Neural progenitor cell (in vitro differentiated cells): ENCODE measurements around the gene IRS2. TPM values are rescaled to one million over a fixed set of nuclear protein-coding genes. Genes with fewer than 3 reads are reported as not detected.

ENCODE experiments used
- DNase-seq: peaks from one replicate; pipeline ENCODE4 v3.0.0-alpha.2; 2016; ENCODE audit warnings: low spot score
- H2AFZ ChIP-seq: fragments of 200-600 bp; sonication (generic); replicated peaks from 2 replicates; pipeline ENCODE4 v1.6.1; 2016; ENCODE audit warnings: antibody characterized with exemption
- H3F3A ChIP-seq: fragments of 200-600 bp; sonication (generic); 2 replicates; pipeline ENCODE4 v1.6.1; 2016; ENCODE audit warnings: antibody characterized with exemption, low read depth
- H3K27ac ChIP-seq: fragments of 200-600 bp; sonication (generic); 2 replicates; pipeline ENCODE4 v1.5.1; 2016; ENCODE audit warnings: mild to moderate bottlenecking
- H3K27me3 ChIP-seq: fragments of 200-600 bp; sonication (generic); 2 replicates; pipeline ENCODE4 v1.6.1; 2016; ENCODE audit warnings: mild to moderate bottlenecking, moderate library complexity
- H3K36me3 ChIP-seq: fragments of 200-600 bp; sonication (generic); 2 replicates; pipeline ENCODE4 v1.5.1; 2016
- H3K4me1 ChIP-seq: fragments of 200-600 bp; sonication (generic); 2 replicates; pipeline ENCODE4 v1.6.1; 2016; ENCODE audit warnings: mixed run types
- H3K4me2 ChIP-seq: fragments of 200-600 bp; sonication (generic); 2 replicates; pipeline ENCODE4 v1.6.1; 2016
- H3K4me3 ChIP-seq: fragments of 200-600 bp; sonication (generic); 2 replicates; pipeline ENCODE4 v1.5.1; 2016
- H3K79me2 ChIP-seq: fragments of 200-600 bp; sonication (generic); 2 replicates; pipeline ENCODE4 v1.6.1; 2016; ENCODE audit warnings: low read depth
- H3K9ac ChIP-seq: fragments of 200-600 bp; sonication (generic); 2 replicates; pipeline ENCODE4 v1.6.1; 2016
- H3K9me3 ChIP-seq: fragments of 200-600 bp; sonication (generic); 2 replicates; pipeline ENCODE4 v1.5.1; 2016; ENCODE audit warnings: low read depth
- H4K20me1 ChIP-seq: fragments of 200-600 bp; sonication (generic); 2 replicates; pipeline ENCODE4 v1.6.1; 2016; ENCODE audit warnings: low read depth
- H3K27ac Mint-ChIP-seq: 3 replicates; pipeline ENCODE4 v1.8.0; 2021; ENCODE audit warnings: mixed read lengths
- H3K27me3 Mint-ChIP-seq: 2 replicates; pipeline ENCODE4 v1.8.0; 2022; ENCODE audit warnings: low read depth, mild to moderate bottlenecking, inconsistent platforms, moderate library complexity, mixed read lengths; ENCODE audit not compliant: insufficient read depth
- H3K36me3 Mint-ChIP-seq: 3 replicates; pipeline ENCODE4 v1.8.0; 2021; ENCODE audit warnings: mixed read lengths
- H3K4me1 Mint-ChIP-seq: 3 replicates; pipeline ENCODE4 v1.8.0; 2021; ENCODE audit warnings: mixed read lengths
- H3K4me3 Mint-ChIP-seq: 3 replicates; pipeline ENCODE4 v1.8.0; 2021; ENCODE audit warnings: mild to moderate bottlenecking, moderate library complexity, mixed read lengths
- H3K9me3 Mint-ChIP-seq: 3 replicates; pipeline ENCODE4 v1.8.0; 2020; ENCODE audit warnings: mixed read lengths
- CTCF ChIP-seq: fragments of 200-600 bp; sonication (generic); IDR thresholded peaks from 2 replicates; pipeline ENCODE4 v1.5.1; 2017; ENCODE audit warnings: antibody characterized with exemption, mild to moderate bottlenecking
- EZH2 ChIP-seq: fragments of 200-600 bp; sonication (generic); IDR thresholded peaks from 2 replicates; pipeline ENCODE4 v1.6.1; 2017; ENCODE audit warnings: antibody characterized with exemption, mild to moderate bottlenecking, moderate library complexity
- EZH2phosphoT487 ChIP-seq: fragments of 200-600 bp; sonication (generic); IDR thresholded peaks from 2 replicates; pipeline ENCODE4 v1.6.1; 2017; ENCODE audit warnings: antibody characterized with exemption
- total RNA-seq: library from RNA; depleted of rRNA; stranded (reverse); fragments of >200 nt; gene quantifications from 2 replicates; pipeline ENCODE4 v1.2.3, GENCODE V29; 2015; ENCODE audit warnings: low replicate concordance

Gene IRS2
- total RNA-seq, 1 donor from 2014 or later, result 4.2 TPM

DNA sequence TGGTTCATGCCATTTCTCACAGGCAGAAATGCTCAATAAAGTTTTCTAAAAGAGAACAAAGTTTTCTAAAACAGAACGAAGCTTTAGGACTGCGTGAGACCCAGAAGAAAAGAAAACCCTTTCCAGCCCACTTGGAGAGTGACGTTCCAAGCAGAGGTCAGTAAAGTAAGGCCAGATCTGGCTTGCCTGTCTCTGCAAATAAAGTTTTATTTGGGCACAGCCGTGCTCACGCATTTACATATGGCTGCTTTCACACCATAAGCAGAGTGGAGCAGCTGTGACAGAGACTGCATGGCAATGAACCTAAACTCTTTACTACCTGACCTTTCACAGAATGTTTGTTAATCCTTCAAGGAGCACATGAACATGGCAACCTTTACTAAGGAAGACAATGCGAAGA is 23.6 kb downstream of the IRS2 start:
- peaks cover 26% of the 10 kb centered on the region for H3K4me1 Mint-ChIP-seq
- H3K27me3 ChIP-seq, result no peaks in the 10 kb centered on the region

DNA sequence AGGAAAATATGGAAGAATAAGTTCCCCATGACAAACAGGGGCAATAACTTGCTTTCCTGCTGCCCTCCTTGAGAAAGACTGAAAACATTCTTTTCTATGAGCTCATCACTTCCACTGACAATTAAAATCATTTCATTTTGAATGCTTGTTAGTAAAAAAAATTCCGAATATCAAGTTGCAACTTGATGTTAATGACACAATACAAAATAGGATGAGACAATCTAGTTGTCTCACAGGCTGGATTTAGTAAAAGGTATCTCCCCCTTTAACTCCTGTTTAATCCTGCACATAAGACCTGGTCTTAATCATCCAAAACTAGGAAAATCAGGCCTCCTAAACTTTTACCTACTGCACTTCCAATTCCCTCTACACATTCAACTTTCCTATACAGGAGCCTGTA is 24.7 kb downstream of the IRS2 start:
- H3K4me2 ChIP-seq, result no peak overlapping the region
- no peak overlapping the region for H3K9ac ChIP-seq
- Mint-ChIP-seq H3K27me3 (no peaks in the 10 kb centered on the region), H3K4me1 (peaks cover 25% of the 10 kb centered on the region), H3K9me3 (peaks cover 3% of the 10 kb centered on the region), H3K36me3 (peaks cover 19% of the 10 kb centered on the region), H3K4me3 (no peak overlapping the region), H3K27ac (no peak overlapping the region)
- H3K27ac ChIP-seq, result no peak overlapping the region
- H3K27me3 ChIP-seq, result no peaks in the 10 kb centered on the region
- TF ChIP-seq EZH2phosphoT487, result no peak
- TF ChIP-seq CTCF, result no peak
- no peak for TF ChIP-seq EZH2
- no peaks in the 10 kb centered on the region for H3K36me3 ChIP-seq
- DNase-seq, result no peak
- no peaks in the 10 kb centered on the region for H3K9me3 ChIP-seq
- H4K20me1 ChIP-seq, result peaks cover 63% of the 10 kb centered on the region
- peaks cover 73% of the 10 kb centered on the region for H3K79me2 ChIP-seq
- H3K4me3 ChIP-seq, result no peak overlapping the region
- no peak overlapping the region for H2AFZ ChIP-seq
- H3F3A ChIP-seq, result no peaks in the 10 kb centered on the region
- H3K4me1 ChIP-seq, result peaks cover 15% of the 10 kb centered on the region

More for the DNA sequence above, 23.6 kb downstream of the IRS2 start:
- Histone ChIP-seq H3K79me2 (peaks cover 73% of the 10 kb centered on the region), H4K20me1 (peaks cover 61% of the 10 kb centered on the region), H3K4me1 (peaks cover 15% of the 10 kb centered on the region), H3F3A (no peaks in the 10 kb centered on the region), H3K27ac (no peak overlapping the region), H3K36me3 (no peaks in the 10 kb centered on the region), H3K9ac (no peak overlapping the region), H2AFZ (no peak overlapping the region), H3K4me2 (no peak overlapping the region), H3K4me3 (no peak overlapping the region), H3K9me3 (no peaks in the 10 kb centered on the region)
- TF ChIP-seq CTCF (no peak), EZH2phosphoT487 (no peak), EZH2 (no peak)
- Mint-ChIP-seq H3K36me3 (peaks cover 20% of the 10 kb centered on the region), H3K9me3 (peaks cover 3% of the 10 kb centered on the region), H3K27me3 (no peaks in the 10 kb centered on the region), H3K27ac (no peak overlapping the region), H3K4me3 (no peak overlapping the region)
- DNase-seq, result no peak

GRCh38 chr13:109760951-109761350 is 25.4 kb downstream of the IRS2 start:
- no peak overlapping the region for H3K27ac Mint-ChIP-seq
- Histone ChIP-seq H3K79me2 (peaks cover 73% of the 10 kb centered on the region), H3K4me3 (no peak overlapping the region)

More at GRCh38 chr13:109760951-109761350, 25.4 kb downstream of the IRS2 start:
- Mint-ChIP-seq H3K9me3 (peaks cover 3% of the 10 kb centered on the region), H3K27me3 (no peaks in the 10 kb centered on the region), H3K4me3 (no peak overlapping the region), H3K36me3 (peaks cover 25% of the 10 kb centered on the region), H3K4me1 (peaks cover 25% of the 10 kb centered on the region)
- Histone ChIP-seq H3K27ac (no peak overlapping the region), H3K4me2 (no peak overlapping the region), H2AFZ (no peak overlapping the region), H4K20me1 (peaks cover 63% of the 10 kb centered on the region), H3F3A (no peaks in the 10 kb centered on the region), H3K9ac (no peak overlapping the region), H3K36me3 (no peaks in the 10 kb centered on the region), H3K4me1 (peaks cover 15% of the 10 kb centered on the region), H3K27me3 (no peaks in the 10 kb centered on the region), H3K9me3 (no peaks in the 10 kb centered on the region)
- DNase-seq, result no peak
- no peak for TF ChIP-seq CTCF
- TF ChIP-seq EZH2phosphoT487, result no peak
- TF ChIP-seq EZH2, result no peak
